Upper lobe of left lung (tissue), 6 donors: ENCODE measurements around the gene ZBTB46. TPM values are rescaled to one million over a fixed set of nuclear protein-coding genes. Genes with fewer than 3 reads are reported as not detected.

Experiments
- ATAC-seq, 2 donors: fragments of 200-7000 bp; cut with Tn5 transposase; one replicate each; pipeline ENCODE4 v1.9.1; 2022; ENCODE audit warnings: mild to moderate bottlenecking in 2 of 2, moderate library complexity in 2 of 2; ENCODE audit not compliant: low FRiP score in 2 of 2
- DNase-seq, 2 donors: peaks; one replicate each; pipeline ENCODE4 v3.0.0-alpha.2; 2019 to 2020
- H3K27ac ChIP-seq, 4 donors: fragments of 200-600 bp; sonication (generic); one replicate each; pipeline ENCODE4 v1.5.1; 2016 to 2019
- H3K27me3 ChIP-seq, 4 donors: fragments of 200-600 bp; sonication (generic); one replicate each; pipeline ENCODE4 v1.5.1; 2017 to 2019
- H3K36me3 ChIP-seq, 4 donors: fragments of 200-600 bp; sonication (generic); one replicate each; pipeline ENCODE4 v1.5.1; 2016 to 2019
- H3K4me1 ChIP-seq, 4 donors: fragments of 200-600 bp; sonication (generic); one replicate each; pipeline ENCODE4 v1.5.1; 2018 to 2019
- H3K4me3 ChIP-seq, 4 donors: fragments of 200-600 bp; sonication (generic); one replicate each; pipeline ENCODE4 v1.5.1; 2017 to 2019; ENCODE audit warnings: mild to moderate bottlenecking in 2 of 4, moderate library complexity in 1 of 4
- H3K9me3 ChIP-seq, 4 donors: fragments of 200-600 bp; sonication (generic); one replicate each; pipeline ENCODE4 v1.5.1; 2018 to 2019
- EP300 ChIP-seq, 4 donors: sonication (generic); formaldehyde crosslinking; IDR thresholded peaks; one replicate each; pipeline ENCODE4 v1.5.1; 2017; ENCODE audit warnings: antibody characterized with exemption in 4 of 4, control low read depth in 2 of 4
- POLR2A ChIP-seq, 4 donors: fragments of 450-650 bp; IDR thresholded peaks; one replicate each; pipeline ENCODE4 v1.5.1; 2016 to 2017; ENCODE audit warnings: antibody characterized with exemption in 4 of 4, mild to moderate bottlenecking in 2 of 4
- POLR2AphosphoS5 ChIP-seq, 2 donors: sonication (generic); formaldehyde crosslinking; IDR thresholded peaks; one replicate each; pipeline ENCODE4 v1.5.1; 2017; ENCODE audit warnings: antibody characterized with exemption in 2 of 2
- WGBS, 2 donors: methylation state at CpG; one replicate each; pipeline ENCODE4 v1.1.5; 2017 to 2018; 5-methylcytosine and 5-hydroxymethylcytosine counted together
- total RNA-seq, 6 donors: library from RNA; depleted of rRNA in 4 of 6; stranded (reverse); fragments of >200 nt in 4 of 6; gene quantifications; one replicate each; pipeline versions ENCODE4 v1.1.0 to v1.2.1, GENCODE V29; 2016 to 2021
- TF ChIP-seq, protein P1 (sequence below), 6 experiments: fragments of 450-650 bp in 4 of 6; fragments of 200-600 bp in 2 of 6; sonication (generic) in 2 of 6; IDR thresholded peaks; one replicate each; pipeline ENCODE4 v1.5.1; 2016 to 2019; ENCODE audit warnings: antibody characterized with exemption in 6 of 6
- donor health status: DM: no; HTN: no; CAD: no; lungs with moderate emphysema.
- donor health status: DM: no; HTN: yes; CAD: no; lungs with severe emphysema.

The ZBTB46 gene
- total RNA-seq, 6 donors from 2014 or later, result 7.6 to 25.3 (median 11.6) TPM

GRCh38 chr20:63783970-63784369 is 47.1 kb downstream of the ZBTB46 start:
- no peak overlapping the region for H3K27ac ChIP-seq
- ATAC-seq, result no peak
- DNase-seq, result no peak
- H3K27me3 ChIP-seq, result no peaks in the 10 kb centered on the region
- peaks cover 0 to 9% (median under 1%) of the 10 kb centered on the region in 4 donors for H3K36me3 ChIP-seq
- H3K4me1 ChIP-seq, result peaks cover 0 to 7% (median 6%) of the 10 kb centered on the region in 4 donors
- no peak overlapping the region for H3K4me3 ChIP-seq
- WGBS, 2 donors, result 83 to 86% methylated on average over 8 to 16 of the region's 16 CpGs
- TF ChIP-seq, protein P1, sequence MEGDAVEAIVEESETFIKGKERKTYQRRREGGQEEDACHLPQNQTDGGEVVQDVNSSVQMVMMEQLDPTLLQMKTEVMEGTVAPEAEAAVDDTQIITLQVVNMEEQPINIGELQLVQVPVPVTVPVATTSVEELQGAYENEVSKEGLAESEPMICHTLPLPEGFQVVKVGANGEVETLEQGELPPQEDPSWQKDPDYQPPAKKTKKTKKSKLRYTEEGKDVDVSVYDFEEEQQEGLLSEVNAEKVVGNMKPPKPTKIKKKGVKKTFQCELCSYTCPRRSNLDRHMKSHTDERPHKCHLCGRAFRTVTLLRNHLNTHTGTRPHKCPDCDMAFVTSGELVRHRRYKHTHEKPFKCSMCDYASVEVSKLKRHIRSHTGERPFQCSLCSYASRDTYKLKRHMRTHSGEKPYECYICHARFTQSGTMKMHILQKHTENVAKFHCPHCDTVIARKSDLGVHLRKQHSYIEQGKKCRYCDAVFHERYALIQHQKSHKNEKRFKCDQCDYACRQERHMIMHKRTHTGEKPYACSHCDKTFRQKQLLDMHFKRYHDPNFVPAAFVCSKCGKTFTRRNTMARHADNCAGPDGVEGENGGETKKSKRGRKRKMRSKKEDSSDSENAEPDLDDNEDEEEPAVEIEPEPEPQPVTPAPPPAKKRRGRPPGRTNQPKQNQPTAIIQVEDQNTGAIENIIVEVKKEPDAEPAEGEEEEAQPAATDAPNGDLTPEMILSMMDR (IDR thresholded peaks at IDR 0.05), result no peak
- no peak for TF ChIP-seq POLR2A (IDR thresholded peaks at IDR 0.05)
- no peak for TF ChIP-seq EP300 (IDR thresholded peaks at IDR 0.05)
- TF ChIP-seq POLR2AphosphoS5 (IDR thresholded peaks at IDR 0.05), result no peak
- H3K9me3 ChIP-seq, result no peaks in the 10 kb centered on the region

- no peak for DNase-seq
- peaks cover 0 to 4% (median 0%) of the 10 kb centered on the region in 4 donors for H3K36me3 ChIP-seq
- no peak for ATAC-seq
- WGBS, 2 donors, result 88 to 97% methylated on average over 8 to 12 of the region's 12 CpGs
- no peaks in the 10 kb centered on the region for H3K9me3 ChIP-seq
- TF ChIP-seq POLR2A (IDR thresholded peaks at IDR 0.05) (no peak), EP300 (IDR thresholded peaks at IDR 0.05) (no peak), POLR2AphosphoS5 (IDR thresholded peaks at IDR 0.05) (no peak)
- TF ChIP-seq, protein P1 (IDR thresholded peaks at IDR 0.05), result no peak
- peaks cover 0 to 7% (median 6%) of the 10 kb centered on the region in 4 donors for H3K4me1 ChIP-seq
- no peak overlapping the region for H3K4me3 ChIP-seq
- H3K27me3 ChIP-seq, result no peaks in the 10 kb centered on the region
- H3K27ac ChIP-seq, result no peak overlapping the region
Measured at GRCh38 chr20:63782521-63782971, 48.5 kb downstream of the ZBTB46 start.

DNA sequence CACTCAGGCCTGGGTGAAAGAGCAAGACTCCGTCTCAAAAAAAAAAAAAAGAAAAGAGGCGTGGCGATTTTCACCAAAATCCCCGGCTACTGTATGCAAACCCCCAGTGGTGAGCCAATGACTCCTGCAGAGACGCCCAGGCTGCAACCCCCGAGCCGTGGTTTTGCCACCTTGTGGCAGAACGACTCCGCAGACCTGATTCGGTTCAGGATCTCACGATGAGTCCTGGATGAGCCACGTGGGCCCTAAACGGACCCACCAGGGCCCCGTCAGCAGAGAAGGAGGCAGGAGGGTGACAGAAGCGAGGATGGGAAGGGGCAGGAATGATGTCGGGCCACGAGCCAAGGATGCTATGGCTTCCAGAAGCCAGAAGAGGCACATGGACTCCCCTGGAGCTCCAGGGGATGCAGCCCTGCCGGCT is 49.0 kb downstream of the ZBTB46 start:
- Histone ChIP-seq H3K9me3 (no peaks in the 10 kb centered on the region), H3K36me3 (peaks cover 0 to 4% (median 0%) of the 10 kb centered on the region in 4 donors), H3K4me1 (peaks cover 0 to 7% (median 6%) of the 10 kb centered on the region in 4 donors), H3K27me3 (no peaks in the 10 kb centered on the region), H3K27ac (no peak overlapping the region), H3K4me3 (no peak overlapping the region)
- DNase-seq (no peak), ATAC-seq (no peak)
- no peak for TF ChIP-seq POLR2AphosphoS5 (IDR thresholded peaks at IDR 0.05)
- TF ChIP-seq EP300 (IDR thresholded peaks at IDR 0.05), result no peak
- TF ChIP-seq, protein P1 (IDR thresholded peaks at IDR 0.05), result no peak
- no peak for TF ChIP-seq POLR2A (IDR thresholded peaks at IDR 0.05)
- 79 to 85% methylated on average over 17 of the region's 18 CpGs for WGBS, 2 donors

DNA sequence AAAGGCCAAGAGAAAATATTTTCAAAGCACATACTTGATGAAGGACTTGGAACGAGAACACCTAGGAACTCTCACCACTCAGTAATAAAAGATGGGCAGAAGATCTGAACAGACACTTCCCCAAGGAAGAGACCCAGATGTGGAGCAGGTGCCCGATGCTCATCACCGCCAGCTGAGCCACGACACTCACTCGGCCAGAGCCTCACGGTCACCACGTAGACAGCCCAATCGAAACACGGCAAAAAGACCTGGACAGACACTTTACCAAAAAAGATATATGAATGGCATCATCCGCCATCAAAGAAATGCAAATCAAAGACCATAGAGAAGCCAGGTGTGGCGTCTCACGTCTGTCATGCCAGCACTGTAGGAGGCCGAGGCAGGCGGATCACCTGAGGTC is 49.9 kb downstream of the ZBTB46 start:
- Histone ChIP-seq H3K4me1 (peaks cover 0 to 3% (median 2%) of the 10 kb centered on the region in 4 donors), H3K36me3 (peaks cover 0 to 4% (median 0%) of the 10 kb centered on the region in 4 donors), H3K9me3 (no peaks in the 10 kb centered on the region), H3K27ac (no peak overlapping the region), H3K27me3 (no peaks in the 10 kb centered on the region), H3K4me3 (no peak overlapping the region)
- TF ChIP-seq, protein P1 (IDR thresholded peaks at IDR 0.05), result no peak
- TF ChIP-seq POLR2A (IDR thresholded peaks at IDR 0.05) (no peak), POLR2AphosphoS5 (IDR thresholded peaks at IDR 0.05) (no peak), EP300 (IDR thresholded peaks at IDR 0.05) (no peak)
- 89 to 92% methylated on average over 14 of the region's 14 CpGs for WGBS, 2 donors
- DNase-seq (no peak), ATAC-seq (no peak)

DNA sequence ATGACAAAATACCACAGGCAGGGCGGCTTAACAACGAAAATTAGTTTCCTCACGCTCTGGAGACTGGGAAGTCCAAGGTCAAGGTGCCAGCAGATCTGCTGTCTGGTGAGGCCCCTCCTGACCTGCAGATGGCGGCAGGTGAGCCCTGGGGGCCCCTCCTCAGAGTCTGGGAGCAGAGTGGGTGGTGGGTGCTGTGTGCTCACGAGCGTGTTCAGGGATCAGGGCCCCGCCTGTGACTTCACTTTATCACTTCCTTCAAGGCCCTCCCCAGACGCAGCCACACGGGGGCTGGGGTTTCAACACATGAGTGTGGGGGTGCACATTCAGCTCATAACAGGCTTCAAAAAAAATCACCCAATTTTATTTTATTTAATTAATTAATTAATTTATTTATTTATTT is 52.2 kb downstream of the ZBTB46 start:
- H3K4me3 ChIP-seq, result no peak overlapping the region
- TF ChIP-seq, protein P1 (IDR thresholded peaks at IDR 0.05), result no peak
- no peak for TF ChIP-seq POLR2AphosphoS5 (IDR thresholded peaks at IDR 0.05)
- TF ChIP-seq EP300 (IDR thresholded peaks at IDR 0.05), result no peak
- no peak for TF ChIP-seq POLR2A (IDR thresholded peaks at IDR 0.05)
- ATAC-seq (no peak), DNase-seq (no peak)
- H3K27me3 ChIP-seq, result no peaks in the 10 kb centered on the region
- no peak overlapping the region for H3K27ac ChIP-seq
- peaks cover 0 to 7% (median 5%) of the 10 kb centered on the region in 4 donors for H3K4me1 ChIP-seq
- peaks cover 0 to 9% (median 0%) of the 10 kb centered on the region in 4 donors for H3K36me3 ChIP-seq
- WGBS, 2 donors, result 75 to 79% methylated on average over 9 of the region's 9 CpGs
- H3K9me3 ChIP-seq, result no peaks in the 10 kb centered on the region
